ENCODE measurements around the gene VSIG4.

- TF ChIP-seq CTCF (IDR thresholded peaks at IDR 0.05 in 2 of 3, conservative IDR thresholded peaks at IDR 0.05 in 1 of 3; ENCODE audit: control insufficient read depth in 2 of 3, extremely low read depth in 1 of 3, insufficient read depth in 1 of 3, low read depth in 3 of 3, low read length in 3 of 3), result no peak
- no peak for TF ChIP-seq STAT3 (IDR thresholded peaks at IDR 0.05; ENCODE audit: low read depth, low read length)
- TF ChIP-seq JUNB (IDR thresholded peaks at IDR 0.05), result no peak
- no peak for TF ChIP-seq SKIL (IDR thresholded peaks at IDR 0.05; ENCODE audit: low read depth, poor library complexity, severe bottlenecking)
- TF ChIP-seq ATF7 (IDR thresholded peaks at IDR 0.05; ENCODE audit: low read depth), result no peak
- TF ChIP-seq EP300 (IDR thresholded peaks at IDR 0.05; ENCODE audit: borderline replicate concordance in 1 of 2, control insufficient read depth in 1 of 2, low read depth in 2 of 2, low read length in 2 of 2), result no peak
- TF ChIP-seq POU2F2 (IDR thresholded peaks at IDR 0.05; ENCODE audit: borderline replicate concordance, low read depth, low read length), result no peak
- TF ChIP-seq POLR2A (IDR thresholded peaks at IDR 0.05; ENCODE audit: low read depth, low read length), result no peak
- TF ChIP-seq SIX5 (IDR thresholded peaks at IDR 0.05; ENCODE audit: low read depth, low read length, severe bottlenecking), result no peak
- TF ChIP-seq ZZZ3 (IDR thresholded peaks at IDR 0.05; ENCODE audit: control insufficient read depth, insufficient read length, low read depth), result no peak
- no peak for TF ChIP-seq YY1 (IDR thresholded peaks at IDR 0.05; ENCODE audit: low read depth, low read length)
- TF ChIP-seq CEBPB (IDR thresholded peaks at IDR 0.05; ENCODE audit: borderline replicate concordance in 1 of 2, low read depth in 2 of 2, low read length in 2 of 2), result no peak
Measured at GRCh38 chrX:66028936-66029335, 10.9 kb downstream of the VSIG4 start.

Measured in GM12878 (cell line).